H1 (cell line): ENCODE data around the gene DCTN2. TPM values are rescaled to one million over a fixed set of nuclear protein-coding genes. Genes with fewer than 3 reads are reported as not detected.

Source experiments
- ASH2L ChIP-seq: fragments of 200-600, 300-600 bp; sonication (generic); IDR thresholded peaks from one replicate; pipeline ENCODE4 v1.7.1; 2017; ENCODE audit warnings: low read length
- CHD7 ChIP-seq: fragments of 300-600 bp; sonication (generic); IDR thresholded peaks from 2 replicates; pipeline ENCODE4 v1.7.1; 2012; ENCODE audit warnings: low read length, moderate library complexity, mild to moderate bottlenecking, inconsistent platforms; ENCODE audit not compliant: insufficient replicate concordance
- EP300 ChIP-seq, 2 experiments: IDR thresholded peaks; 1 replicate in 1 of 2; 2 replicates in 1 of 2; pipeline ENCODE4 v1.6.1; 2011 to 2012; ENCODE audit warnings: low read depth in 2 of 2, low read length in 2 of 2, mild to moderate bottlenecking in 2 of 2, borderline replicate concordance in 1 of 2, inconsistent platforms in 1 of 2, moderate library complexity in 1 of 2
- KDM1A ChIP-seq: fragments of 200-600, 300-600 bp; sonication (generic); IDR thresholded peaks from 2 replicates; pipeline ENCODE4 v1.7.1; 2016; ENCODE audit warnings: mild to moderate bottlenecking, low read length, borderline replicate concordance
- KDM4A ChIP-seq: IDR thresholded peaks from one replicate; pipeline ENCODE4 v1.7.1; 2012; ENCODE audit warnings: low read depth, mild to moderate bottlenecking, moderate library complexity, low read length, inconsistent platforms; ENCODE audit not compliant: severe bottlenecking
- KDM5A ChIP-seq: fragments of 200-600 bp; IDR thresholded peaks from 2 replicates; pipeline ENCODE4 v1.7.1; 2012; ENCODE audit warnings: mild to moderate bottlenecking, low read length, inconsistent platforms, mixed read lengths
- RBBP5 ChIP-seq: IDR thresholded peaks from 2 replicates; pipeline ENCODE4 v1.7.1; 2012; ENCODE audit warnings: low read depth, mild to moderate bottlenecking, inconsistent platforms, low read length, moderate library complexity, borderline replicate concordance
- RNF2 ChIP-seq: fragments of 200-900, 300-1000 bp; sonication (generic); IDR thresholded peaks from 2 replicates; pipeline ENCODE4 v1.7.1; 2016; ENCODE audit warnings: borderline replicate concordance, low read depth, mild to moderate bottlenecking, antibody characterized with exemption, low read length; ENCODE audit not compliant: poor library complexity, severe bottlenecking; ENCODE audit errors: missing control alignments
- SP1 ChIP-seq: IDR thresholded peaks from 2 replicates; pipeline ENCODE4 v1.6.1; 2011; ENCODE audit warnings: low read depth, low read length
- SP4 ChIP-seq: IDR thresholded peaks from 2 replicates; pipeline ENCODE4 v1.6.1; 2012; ENCODE audit warnings: low read length, inconsistent platforms
- polyA plus RNA-seq, 7 experiments: library from polyadenylated mRNA; depleted of rRNA in 3 of 7; stranded (reverse) in 5 of 7; unstranded in 2 of 7; fragments of >200 nt in 5 of 7; fragments of 200-250 nt in 2 of 7; gene quantifications; 1 replicate in 5 of 7; 2 replicates in 1 of 7; 4 replicates in 1 of 7; pipeline versions ENCODE4 v1.2.1 to v1.2.3, GENCODE V29; 2011 to 2013; ENCODE audit warnings: missing spikeins in 2 of 7, mixed read lengths in 2 of 7
- total RNA-seq: library from RNA; stranded (reverse); fragmentation: NEBNext Ultra II Directional; extraction: Animal tissue kit (Norgen Biotek cat#: 25700); gene quantifications from 2 replicates; pipeline ENCODE4 v1.2.1, GENCODE V29; 2021

Gene DCTN2
- total and polyA plus RNA-seq, 2 of the 8 experiments (the other 6 are each of a cell fraction or from before 2014, with no cell fraction given), result 90.3 to 91.9 TPM

GRCh38 chr12:57549909-57550640, 3.1 kb upstream of the DCTN2 start, which contains the start of gene KIF5A (continued):
- TF ChIP-seq CHD7, result no peak
- TF ChIP-seq SP1, result no peak
- no peak for TF ChIP-seq KDM5A
- no peak for TF ChIP-seq EP300 (IDR thresholded peaks at IDR 0.05; ENCODE audit: borderline replicate concordance in 1 of 2, low read depth in 2 of 2, low read length in 2 of 2)
- no peak for TF ChIP-seq RNF2
- no peak; the same call in 1 of the 2 replicates for TF ChIP-seq RBBP5
- no peak for TF ChIP-seq ASH2L
- no peak for TF ChIP-seq SP4
- peak; percentile 29; the same call in 1 of the 2 replicates for TF ChIP-seq KDM1A
- peak; percentile 96 for TF ChIP-seq KDM4A
